Measurements from ENCODE around the gene FBXW11. TPM values are rescaled to one million over a fixed set of nuclear protein-coding genes. Genes with fewer than 3 reads are reported as not detected.
"Not testable (repeated sequence)": the region's sequence is repeated elsewhere in the genome, so short reads cannot be mapped to it uniquely, and the experiment has no call there.

Gene FBXW11
- total and polyA plus RNA-seq, 11 donors, result 7.8 to 110 (median 83.0) TPM

DNA sequence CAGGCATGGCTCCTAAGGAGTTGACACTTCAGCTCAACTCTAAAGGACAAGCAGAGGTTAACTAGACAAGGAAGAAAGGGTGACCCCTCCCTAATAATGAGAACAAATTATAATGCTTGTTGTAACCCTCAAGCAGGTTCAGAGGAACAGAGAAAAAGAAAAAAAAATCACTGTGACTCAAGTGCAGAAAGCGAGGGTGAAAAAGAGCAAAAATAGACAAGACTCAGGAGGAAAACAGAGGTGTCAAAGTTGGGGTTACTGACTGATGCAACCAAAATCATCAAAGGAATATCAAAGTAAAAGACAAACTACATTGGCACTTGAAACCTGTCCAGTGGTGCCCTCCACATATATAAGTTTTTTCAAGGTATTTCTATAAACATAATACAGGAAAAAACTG is 28.4 kb downstream of the FBXW11 start:
- intact Hi-C loops (cut with DNase I), result no loop called here
- DNase-seq, result no peak
- Histone ChIP-seq H3K4me3 (no peak overlapping the region), H3K4me1 (peaks cover 0 to 41% (median 15%) of the 10 kb centered on the region in 12 donors), H3K36me3 (no peaks in the 10 kb centered on the region), H3K27ac (no peak overlapping the region), H3K27me3 (no peaks in the 10 kb centered on the region), H3K9me3 (peaks cover 0 to 30% (median 16%) of the 10 kb centered on the region in 12 donors)
- no peak for ATAC-seq
- 86 to 92% (median 88%) methylated on average over 1 of the region's 1 CpG for WGBS, 4 donors
- no peak for TF ChIP-seq POLR2A (IDR thresholded peaks at IDR 0.05)
- TF ChIP-seq, protein P1, sequence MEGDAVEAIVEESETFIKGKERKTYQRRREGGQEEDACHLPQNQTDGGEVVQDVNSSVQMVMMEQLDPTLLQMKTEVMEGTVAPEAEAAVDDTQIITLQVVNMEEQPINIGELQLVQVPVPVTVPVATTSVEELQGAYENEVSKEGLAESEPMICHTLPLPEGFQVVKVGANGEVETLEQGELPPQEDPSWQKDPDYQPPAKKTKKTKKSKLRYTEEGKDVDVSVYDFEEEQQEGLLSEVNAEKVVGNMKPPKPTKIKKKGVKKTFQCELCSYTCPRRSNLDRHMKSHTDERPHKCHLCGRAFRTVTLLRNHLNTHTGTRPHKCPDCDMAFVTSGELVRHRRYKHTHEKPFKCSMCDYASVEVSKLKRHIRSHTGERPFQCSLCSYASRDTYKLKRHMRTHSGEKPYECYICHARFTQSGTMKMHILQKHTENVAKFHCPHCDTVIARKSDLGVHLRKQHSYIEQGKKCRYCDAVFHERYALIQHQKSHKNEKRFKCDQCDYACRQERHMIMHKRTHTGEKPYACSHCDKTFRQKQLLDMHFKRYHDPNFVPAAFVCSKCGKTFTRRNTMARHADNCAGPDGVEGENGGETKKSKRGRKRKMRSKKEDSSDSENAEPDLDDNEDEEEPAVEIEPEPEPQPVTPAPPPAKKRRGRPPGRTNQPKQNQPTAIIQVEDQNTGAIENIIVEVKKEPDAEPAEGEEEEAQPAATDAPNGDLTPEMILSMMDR (IDR thresholded peaks at IDR 0.05), result no peak

DNA sequence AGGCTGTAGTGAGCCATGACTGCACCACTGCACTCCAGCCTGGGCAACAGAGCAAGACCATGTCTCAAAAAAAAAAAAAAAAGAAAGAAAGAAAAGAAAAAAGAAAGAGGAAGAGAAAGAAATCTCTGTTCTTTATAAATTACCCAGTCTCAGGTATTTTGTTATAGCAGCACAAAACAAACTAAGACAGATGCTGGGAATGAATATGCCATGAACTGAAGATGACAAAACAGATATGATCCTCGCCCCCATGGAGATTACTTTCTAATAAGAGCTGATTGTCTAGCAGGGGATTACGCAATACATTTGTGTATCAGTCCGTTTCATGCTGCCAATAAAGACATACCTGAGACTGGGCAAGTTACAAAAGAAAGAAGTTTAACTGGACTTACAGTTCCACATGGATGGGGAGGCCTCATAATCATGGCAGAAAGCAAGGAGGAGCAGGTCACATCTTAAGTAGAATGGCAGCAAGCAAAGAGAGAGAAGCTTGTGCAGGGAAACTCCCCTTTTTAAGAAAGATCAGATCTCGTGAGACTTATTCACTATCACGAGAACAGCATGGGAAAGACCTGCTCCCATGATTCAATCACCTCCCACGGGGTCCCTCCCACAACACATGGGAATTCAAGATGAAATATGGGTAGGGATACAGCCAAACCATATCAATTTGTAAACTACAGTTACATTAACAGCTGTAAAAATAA is 29.0 kb downstream of the FBXW11 start:
- H3K4me1 ChIP-seq, result peaks cover 0 to 45% (median 15%) of the 10 kb centered on the region in 12 donors
- H3K4me3 ChIP-seq; DNase-seq; H3K27ac ChIP-seq; ATAC-seq; H3K36me3 ChIP-seq; H3K27me3 ChIP-seq; intact Hi-C loops (cut with DNase I): not testable (repeated sequence)
- WGBS, 4 donors, result 78 to 87% (median 83%) methylated on average over 6 of the region's 6 CpGs
- peaks cover 0 to 30% (median 16%) of the 10 kb centered on the region in 12 donors for H3K9me3 ChIP-seq

DNA sequence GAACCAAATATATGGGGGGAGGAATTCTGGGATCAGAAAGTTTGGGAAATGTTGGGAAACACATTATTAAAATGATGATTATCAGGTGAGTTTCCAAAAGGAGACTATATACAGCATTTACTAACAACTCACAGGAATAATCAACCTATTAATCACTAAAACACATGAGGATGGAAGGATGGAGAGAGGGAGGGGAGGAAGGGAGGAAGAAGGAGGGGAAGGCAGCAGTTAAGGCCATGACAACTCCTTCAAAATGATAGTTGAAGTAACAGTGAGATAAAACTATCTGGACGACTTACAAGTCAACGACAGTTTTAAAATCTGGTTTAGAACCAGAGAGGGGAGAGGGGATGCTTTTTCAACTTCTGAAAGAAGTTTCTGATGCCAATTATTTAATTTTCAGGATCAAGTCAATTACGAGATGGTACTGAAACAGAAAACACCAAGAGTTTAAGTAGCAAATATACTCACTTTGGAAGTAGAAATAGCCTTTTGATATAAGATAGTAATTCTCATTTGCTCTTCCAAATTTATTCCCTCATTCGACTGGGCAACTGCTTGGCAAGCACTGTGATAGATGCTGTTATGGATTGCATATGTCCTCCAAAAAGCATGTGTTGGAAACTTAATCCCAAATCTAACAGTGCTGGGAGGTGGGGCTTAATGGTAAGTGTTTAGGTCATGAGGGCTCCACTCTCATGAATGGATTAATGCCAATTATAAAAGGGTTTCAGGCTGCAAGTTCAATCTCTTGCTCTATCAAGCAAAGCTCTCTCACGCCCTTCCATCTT is 30.4 kb downstream of the FBXW11 start:
- Histone ChIP-seq H3K9me3 (peaks cover 0 to 29% (median 16%) of the 10 kb centered on the region in 12 donors), H3K4me3 (no peak overlapping the region), H3K4me1 (peaks cover 0 to 45% (median 15%) of the 10 kb centered on the region in 12 donors), H3K27me3 (no peaks in the 10 kb centered on the region), H3K27ac (no peak overlapping the region), H3K36me3 (no peaks in the 10 kb centered on the region)
- 56 to 58% (median 58%) methylated on average over 5 of the region's 5 CpGs for WGBS, 4 donors
- no peak for TF ChIP-seq POLR2A (IDR thresholded peaks at IDR 0.05)
- TF ChIP-seq, protein P1 (IDR thresholded peaks at IDR 0.05), result no peak
- intact Hi-C loops (cut with DNase I), result no loop called here
- DNase-seq, result no peak
- no peak for ATAC-seq

DNA sequence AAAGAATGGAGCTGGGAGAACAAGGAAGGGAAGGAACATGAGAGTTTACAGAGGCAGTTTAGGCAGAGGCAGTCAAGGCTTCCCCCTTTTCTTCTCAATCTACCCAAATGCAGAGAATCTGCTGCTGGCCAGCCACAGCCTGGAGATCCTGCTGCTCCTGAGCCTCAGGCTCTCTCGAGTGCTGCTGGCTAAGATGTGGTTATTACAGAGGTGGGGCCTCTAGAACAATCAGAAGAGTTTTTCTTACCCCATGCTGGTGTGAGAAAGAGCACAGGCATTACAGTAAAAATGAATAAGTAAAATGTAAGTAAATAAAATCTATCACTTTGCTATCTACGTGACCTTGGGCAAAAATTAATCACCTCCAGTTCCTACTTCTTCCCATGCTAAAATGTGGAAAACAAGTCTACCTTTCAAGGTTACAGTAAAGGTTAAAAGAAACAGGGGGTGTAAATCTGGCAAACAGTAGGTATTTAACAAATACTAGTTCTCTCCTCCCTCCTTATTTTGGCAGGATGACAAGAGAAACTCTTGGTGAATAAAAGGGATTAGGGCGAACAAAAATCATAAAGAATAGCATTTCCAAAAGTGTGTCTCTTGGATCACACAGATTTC is 31.1 kb downstream of the FBXW11 start:
- intact Hi-C loops (cut with DNase I), result no loop called here
- Histone ChIP-seq H3K4me3 (no peak overlapping the region), H3K27me3 (no peaks in the 10 kb centered on the region), H3K27ac (no peak overlapping the region), H3K36me3 (no peaks in the 10 kb centered on the region), H3K4me1 (peaks cover 0 to 45% (median 16%) of the 10 kb centered on the region in 12 donors), H3K9me3 (peaks cover 0 to 22% (median 14%) of the 10 kb centered on the region in 12 donors)
- no peak for ATAC-seq
- TF ChIP-seq POLR2A (IDR thresholded peaks at IDR 0.05), result no peak
- TF ChIP-seq, protein P1 (IDR thresholded peaks at IDR 0.05), result no peak
- WGBS, 4 donors, result 66 to 70% (median 69%) methylated on average over 3 of the region's 3 CpGs
- no peak for DNase-seq

Data from heart left ventricle (tissue), 16 donors.